SK-N-SH (cell line): ENCODE results near the gene BORCS5.

ENCODE experiments used
- ELF1 ChIP-seq: IDR thresholded peaks from 2 replicates; pipeline ENCODE4 v1.4.0; 2012
- MXI1 ChIP-seq: IDR thresholded peaks from 2 replicates; pipeline ENCODE4 v1.6.1; 2012; ENCODE audit warnings: mild to moderate bottlenecking, low read depth, low read length, improper control_type of control experiment
- NFIC ChIP-seq: IDR thresholded peaks from 2 replicates; pipeline ENCODE4 v1.4.0; 2012; ENCODE audit warnings: borderline replicate concordance
- NRF1 ChIP-seq: IDR thresholded peaks from 2 replicates; pipeline ENCODE4 v1.6.1; 2012; ENCODE audit warnings: low read depth, mild to moderate bottlenecking, low read length
- POLR2AphosphoS5 ChIP-seq: IDR thresholded peaks from 2 replicates; pipeline ENCODE4 v1.6.1; 2012; ENCODE audit warnings: low read depth, low read length
- RAD21 ChIP-seq: IDR thresholded peaks from 2 replicates; pipeline ENCODE4 v1.6.1; 2012; ENCODE audit warnings: mild to moderate bottlenecking, low read length
- SMC3 ChIP-seq: IDR thresholded peaks from 2 replicates; pipeline ENCODE4 v1.6.1; 2012; ENCODE audit warnings: low read depth, low read length, improper control_type of control experiment
- TCF12 ChIP-seq: IDR thresholded peaks from 2 replicates; pipeline ENCODE4 v1.4.0; 2012
- YY1 ChIP-seq: IDR thresholded peaks from 2 replicates; pipeline ENCODE4 v1.4.0; 2012; ENCODE audit warnings: low read depth, mild to moderate bottlenecking
- TF ChIP-seq, protein P1 (sequence below): fragments of 200-600 bp; sonication (generic); IDR thresholded peaks from 2 replicates; pipeline ENCODE4 v1.6.1; 2017; ENCODE audit warnings: antibody characterized with exemption, mild to moderate bottlenecking, moderate library complexity
- TF ChIP-seq, protein P2 (sequence below): IDR thresholded peaks from 2 replicates; pipeline ENCODE4 v1.4.0; 2012; ENCODE audit warnings: low read depth
- TF ChIP-seq, protein P3 (sequence below): IDR thresholded peaks from 2 replicates; pipeline ENCODE4 v1.4.0; 2012; ENCODE audit warnings: low read depth, borderline replicate concordance

DNA sequence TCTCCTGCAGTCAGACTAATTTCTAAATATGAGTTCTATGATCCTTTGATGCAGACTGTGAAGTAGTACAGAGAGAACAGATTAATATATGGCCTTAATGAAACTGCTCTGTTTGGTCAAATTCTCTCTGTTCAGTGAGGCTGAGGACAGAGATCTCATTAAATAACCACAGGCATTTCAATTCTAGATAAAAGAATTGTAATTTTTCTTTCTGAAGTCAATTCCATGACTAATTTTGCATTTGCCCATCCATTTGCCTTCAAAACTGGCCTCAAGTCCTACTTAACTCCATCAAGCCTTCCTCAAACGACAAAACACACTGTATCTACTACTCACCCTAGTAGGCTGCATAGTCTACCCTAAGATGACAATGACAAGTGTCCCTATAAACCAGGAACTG lies 138.7 kb downstream of the BORCS5 start:
- TF ChIP-seq NFIC (no peak), ELF1 (no peak), RAD21 (no peak), TCF12 (no peak), MXI1 (no peak), NRF1 (no peak), YY1 (no peak), POLR2AphosphoS5 (no peak), SMC3 (no peak)
- TF ChIP-seq, protein P1, sequence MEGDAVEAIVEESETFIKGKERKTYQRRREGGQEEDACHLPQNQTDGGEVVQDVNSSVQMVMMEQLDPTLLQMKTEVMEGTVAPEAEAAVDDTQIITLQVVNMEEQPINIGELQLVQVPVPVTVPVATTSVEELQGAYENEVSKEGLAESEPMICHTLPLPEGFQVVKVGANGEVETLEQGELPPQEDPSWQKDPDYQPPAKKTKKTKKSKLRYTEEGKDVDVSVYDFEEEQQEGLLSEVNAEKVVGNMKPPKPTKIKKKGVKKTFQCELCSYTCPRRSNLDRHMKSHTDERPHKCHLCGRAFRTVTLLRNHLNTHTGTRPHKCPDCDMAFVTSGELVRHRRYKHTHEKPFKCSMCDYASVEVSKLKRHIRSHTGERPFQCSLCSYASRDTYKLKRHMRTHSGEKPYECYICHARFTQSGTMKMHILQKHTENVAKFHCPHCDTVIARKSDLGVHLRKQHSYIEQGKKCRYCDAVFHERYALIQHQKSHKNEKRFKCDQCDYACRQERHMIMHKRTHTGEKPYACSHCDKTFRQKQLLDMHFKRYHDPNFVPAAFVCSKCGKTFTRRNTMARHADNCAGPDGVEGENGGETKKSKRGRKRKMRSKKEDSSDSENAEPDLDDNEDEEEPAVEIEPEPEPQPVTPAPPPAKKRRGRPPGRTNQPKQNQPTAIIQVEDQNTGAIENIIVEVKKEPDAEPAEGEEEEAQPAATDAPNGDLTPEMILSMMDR = no peak
- TF ChIP-seq, protein P2, sequence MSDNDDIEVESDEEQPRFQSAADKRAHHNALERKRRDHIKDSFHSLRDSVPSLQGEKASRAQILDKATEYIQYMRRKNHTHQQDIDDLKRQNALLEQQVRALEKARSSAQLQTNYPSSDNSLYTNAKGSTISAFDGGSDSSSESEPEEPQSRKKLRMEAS = no peak
- TF ChIP-seq, protein P3, sequence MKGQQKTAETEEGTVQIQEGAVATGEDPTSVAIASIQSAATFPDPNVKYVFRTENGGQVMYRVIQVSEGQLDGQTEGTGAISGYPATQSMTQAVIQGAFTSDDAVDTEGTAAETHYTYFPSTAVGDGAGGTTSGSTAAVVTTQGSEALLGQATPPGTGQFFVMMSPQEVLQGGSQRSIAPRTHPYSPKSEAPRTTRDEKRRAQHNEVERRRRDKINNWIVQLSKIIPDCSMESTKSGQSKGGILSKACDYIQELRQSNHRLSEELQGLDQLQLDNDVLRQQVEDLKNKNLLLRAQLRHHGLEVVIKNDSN = no peak
